IMR-90 (cell line): ENCODE data around the gene S1PR2. TPM values are rescaled to one million over a fixed set of nuclear protein-coding genes. Genes with fewer than 3 reads are reported as not detected.

Source experiments
- ATAC-seq: fragments of 200-7000 bp; cut with Tn5 transposase; 2 replicates; pipeline ENCODE4 v1.9.1; 2020; ENCODE audit warnings: low read depth, mild to moderate bottlenecking, moderate library complexity
- BruUV-seq: library from RNA; stranded (reverse); fragments of 400-500 nt; replicated peaks from 2 replicates; lab custom pipeline; 2021; lab: Mats Ljungman, UMichigan
- CTCF ChIA-PET: fragments of 300-600 bp; formaldehyde crosslinking; extraction: SDS; loops from one replicate; lab custom pipeline; 2021; ENCODE audit warnings: antibody characterized with exemption; lab: Yijun Ruan, JAX
- POLR2A ChIA-PET: fragments of 300-600 bp; sonication (Branson Sonifier 250); formaldehyde crosslinking; loops from one replicate; lab custom pipeline; 2022; ENCODE audit warnings: antibody characterized with exemption; ENCODE audit not compliant: unreplicated experiment; lab: Charles Lee
- DNase-seq: peaks from one replicate; pipeline ENCODE4 v3.0.0; 2013
- H2AFZ ChIP-seq: replicated peaks from 2 replicates; pipeline ENCODE3; 2013; ENCODE audit warnings: low read length, mild to moderate bottlenecking; ENCODE audit not compliant: poor library complexity
- H2AK5ac ChIP-seq: 2 replicates; pipeline ENCODE4 v1.6.1; 2013; ENCODE audit warnings: low read depth, low read length, inconsistent platforms
- H2AK9ac ChIP-seq: replicated peaks from 2 replicates; pipeline ENCODE3; 2013; ENCODE audit warnings: mild to moderate bottlenecking, low read depth, low read length, moderate library complexity; ENCODE audit not compliant: poor library complexity
- H2BK120ac ChIP-seq: 2 replicates; pipeline ENCODE4 v1.6.1; 2013; ENCODE audit warnings: low read depth, low read length, inconsistent platforms
- H2BK15ac ChIP-seq: 3 replicates; pipeline ENCODE4 v1.6.1; 2013; ENCODE audit warnings: low read depth, low read length, inconsistent platforms
- H2BK20ac ChIP-seq: 2 replicates; pipeline ENCODE4 v1.6.1; 2013; ENCODE audit warnings: low read depth, mild to moderate bottlenecking, inconsistent platforms, low read length, moderate library complexity
- H2BK5ac ChIP-seq: 2 replicates; pipeline ENCODE4 v1.6.1; 2013; ENCODE audit warnings: mild to moderate bottlenecking, low read depth, low read length, inconsistent platforms; ENCODE audit not compliant: poor library complexity, severe bottlenecking
- H3K14ac ChIP-seq: replicated peaks from 2 replicates; pipeline ENCODE4 v1.6.1; 2013; ENCODE audit warnings: low read depth, low read length, inconsistent platforms
- H3K18ac ChIP-seq: 2 replicates; pipeline ENCODE4 v1.6.1; 2013; ENCODE audit warnings: low read depth, low read length, control low read depth
- H3K23ac ChIP-seq: 2 replicates; pipeline ENCODE4 v1.6.1; 2013; ENCODE audit warnings: low read depth, low read length, inconsistent platforms
- H3K27ac ChIP-seq: 2 replicates; pipeline ENCODE4 v1.5.1; 2013; ENCODE audit warnings: mild to moderate bottlenecking, control low read depth, low read length; ENCODE audit not compliant: insufficient read depth
- H3K27me3 ChIP-seq: 2 replicates; pipeline ENCODE4 v1.6.1; 2013; ENCODE audit warnings: low read length; ENCODE audit not compliant: control insufficient read depth, insufficient read depth
- H3K36me3 ChIP-seq: 2 replicates; pipeline ENCODE4 v1.6.1; 2013; ENCODE audit warnings: low read length, mixed read lengths; ENCODE audit not compliant: control insufficient read depth, insufficient read depth
- H3K4ac ChIP-seq: 2 replicates; pipeline ENCODE4 v1.6.1; 2013; ENCODE audit warnings: low read depth, low read length, inconsistent platforms
- H3K4me1 ChIP-seq: 2 replicates; pipeline ENCODE4 v1.6.1; 2013; ENCODE audit warnings: low read length, mixed read lengths; ENCODE audit not compliant: control insufficient read depth, insufficient read depth
- H3K4me2 ChIP-seq: 2 replicates; pipeline ENCODE4 v1.6.1; 2013; ENCODE audit warnings: low read depth, mild to moderate bottlenecking, control low read depth, low read length, moderate library complexity
- H3K4me3 ChIP-seq: 2 replicates; pipeline ENCODE4 v1.5.1; 2013; ENCODE audit warnings: low read depth, mild to moderate bottlenecking, control low read depth, low read length, moderate library complexity; ENCODE audit not compliant: insufficient read depth
- H3K56ac ChIP-seq: 2 replicates; pipeline ENCODE4 v1.6.1; 2013; ENCODE audit warnings: low read length, inconsistent platforms; ENCODE audit not compliant: insufficient read depth; ENCODE audit errors: extremely low read depth
- H3K79me1 ChIP-seq, 2 experiments: 2 replicates each; pipeline ENCODE4 v1.6.1; 2013; ENCODE audit warnings: low read length in 2 of 2, inconsistent platforms in 1 of 2, low read depth in 1 of 2
- H3K9ac ChIP-seq: 2 replicates; pipeline ENCODE4 v1.6.1; 2013; ENCODE audit warnings: low read depth, low read length, control low read depth
- H3K9me1 ChIP-seq: 2 replicates; pipeline ENCODE4 v1.6.1; 2013; ENCODE audit warnings: low read length, inconsistent platforms; ENCODE audit not compliant: insufficient read depth
- H3K9me3 ChIP-seq: 2 replicates; pipeline ENCODE4 v1.6.1; 2013; ENCODE audit warnings: low read length; ENCODE audit not compliant: control insufficient read depth, insufficient read depth
- H4K20me1 ChIP-seq: 2 replicates; pipeline ENCODE4 v1.6.1; 2013; ENCODE audit warnings: low read length, inconsistent platforms; ENCODE audit not compliant: insufficient read depth
- H4K5ac ChIP-seq: 2 replicates; pipeline ENCODE4 v1.6.1; 2013; ENCODE audit warnings: mild to moderate bottlenecking, low read depth, low read length, control low read depth
- H4K8ac ChIP-seq, 2 experiments: 2 replicates each; pipeline ENCODE4 v1.6.1; 2013; ENCODE audit warnings: low read depth in 2 of 2, low read length in 2 of 2, control low read depth in 1 of 2, inconsistent platforms in 1 of 2
- H4K91ac ChIP-seq: 2 replicates; pipeline ENCODE4 v1.6.1; 2013; ENCODE audit warnings: low read depth, low read length, inconsistent platforms; ENCODE audit not compliant: insufficient read depth
- MAFK ChIP-seq: IDR thresholded peaks from 2 replicates; pipeline ENCODE4 v1.6.1; 2012; ENCODE audit warnings: low read depth, low read length, improper control_type of control experiment
- MXI1 ChIP-seq: IDR thresholded peaks from 2 replicates; pipeline ENCODE4 v1.6.1; 2012; ENCODE audit warnings: low read depth, mild to moderate bottlenecking, low read length, moderate library complexity, borderline replicate concordance
- RCOR1 ChIP-seq: IDR thresholded peaks from 2 replicates; pipeline ENCODE4 v1.6.1; 2012; ENCODE audit warnings: mild to moderate bottlenecking, low read length, improper control_type of control experiment; ENCODE audit not compliant: insufficient replicate concordance
- WGBS, 2 experiments: methylation state at CpG; one replicate each; pipeline versions ENCODE4 v1.1.5 to v1.1.7; 2013; ENCODE audit warnings: missing lambda C conversion rate in 2 of 2; ENCODE audit not compliant: insufficient read length in 1 of 2; ENCODE audit errors: extremely low coverage in 2 of 2; 5-methylcytosine and 5-hydroxymethylcytosine counted together
- dilution Hi-C: fragments of 300-500 bp; cut with HindIII; formaldehyde crosslinking; loops from one replicate; pipeline ENCODE4 v1.14.3; 2018; ENCODE audit warnings: low sequenced_read_pairs; ENCODE audit not compliant: unreplicated experiment
- in situ Hi-C: fragments of 300-500 bp; cut with MboI; formaldehyde crosslinking; loops from 3 replicates; pipeline ENCODE4 v1.14.3; 2019; ENCODE audit warnings: low sequenced_read_pairs, inconsistent platforms, mixed read lengths
- intact Hi-C: fragments of 100-400 bp; cut with micrococcal nuclease; formaldehyde crosslinking; loops from 2 replicates; pipeline ENCODE4 v1.10.0; 2022
- polyA plus RNA-seq, 3 experiments: library from polyadenylated mRNA; depleted of rRNA; stranded (reverse); fragments of >200 nt; gene quantifications; 2 replicates each; pipeline ENCODE4 v1.2.3, GENCODE V29; 2012; ENCODE audit warnings: low replicate concordance in 1 of 3
- total RNA-seq: library from RNA; depleted of rRNA; stranded (reverse); fragments of >200 nt; gene quantifications from 2 replicates; pipeline ENCODE4 v1.2.3, GENCODE V29; 2012

S1PR2 gene
- total and polyA plus RNA-seq, 2 of the 4 experiments (the other 2 are of a cell fraction) = 14.0 to 15.0 TPM

GRCh38 chr19:10209315-10209714, 21.8 kb downstream of the S1PR2 start:
- Histone ChIP-seq H3K27me3 (no peaks in the 10 kb centered on the region), H3K14ac (no peak overlapping the region), H4K20me1 (no peaks in the 10 kb centered on the region), H3K9ac (no peak overlapping the region), H3K56ac (no peak overlapping the region), H4K8ac (peak overlapping the region in 1 of 2 experiments; percentile 40; a peak in 1 of 4 replicates), H2BK15ac (no peak overlapping the region), H3K4me3 (no peak overlapping the region), H2BK120ac (0 out of 2 replicates have a peak overlapping the region, but pooled peaks have one; percentile 13), H3K27ac (no peak overlapping the region), H2AK9ac (no peak overlapping the region), H2AFZ (no peak overlapping the region), H4K91ac (no peak overlapping the region), H3K18ac (no peak overlapping the region), H3K79me1 (no peaks in the 10 kb centered on the region), H3K4me1 (peaks cover 7% of the 10 kb centered on the region), H3K23ac (peak overlapping the region; percentile 66; the same call in 1 of the 2 replicates), H3K4me2 (no peak overlapping the region), H3K36me3 (no peaks in the 10 kb centered on the region), H2AK5ac (no peak overlapping the region), H2BK20ac (peak overlapping the region; percentile 45; the same call in 1 of the 2 replicates), H3K4ac (no peak overlapping the region; the same call in 1 of the 2 replicates), H4K5ac (no peak overlapping the region), H2BK5ac (peak overlapping the region; percentile 50), H3K9me1 (no peaks in the 10 kb centered on the region), H3K9me3 (peaks cover 4% of the 10 kb centered on the region; the same call in 1 of the 2 replicates)
- POLR2A ChIA-PET = no interaction called here
- TF ChIP-seq MXI1 = no peak
- no peak for TF ChIP-seq RCOR1
- TF ChIP-seq MAFK = 0 out of 2 replicates have a peak, but pooled peaks have one; percentile 28
- in situ Hi-C loops (no loop called here), dilution Hi-C loops (no loop called here), intact Hi-C loops (no loop called here)
- no TSS peak for BruUV-seq
- ATAC-seq (peak; percentile 74), DNase-seq (peak; percentile 87)
- WGBS, 2 experiments = 57% methylated on average over 1 of the region's 4 CpGs; no CpG with 5 or more reads in 1 of the 2 experiments
- CTCF ChIA-PET = interaction anchor here (1.0 to 1.7 kb wide), 2 partner anchors 11 to 41 kb away, joined by 3 to 4 read pairs; no protein-coding TSS in a partner anchor
